ENCODE data around the gene WIPF1.

The WIPF1 gene, protein sequence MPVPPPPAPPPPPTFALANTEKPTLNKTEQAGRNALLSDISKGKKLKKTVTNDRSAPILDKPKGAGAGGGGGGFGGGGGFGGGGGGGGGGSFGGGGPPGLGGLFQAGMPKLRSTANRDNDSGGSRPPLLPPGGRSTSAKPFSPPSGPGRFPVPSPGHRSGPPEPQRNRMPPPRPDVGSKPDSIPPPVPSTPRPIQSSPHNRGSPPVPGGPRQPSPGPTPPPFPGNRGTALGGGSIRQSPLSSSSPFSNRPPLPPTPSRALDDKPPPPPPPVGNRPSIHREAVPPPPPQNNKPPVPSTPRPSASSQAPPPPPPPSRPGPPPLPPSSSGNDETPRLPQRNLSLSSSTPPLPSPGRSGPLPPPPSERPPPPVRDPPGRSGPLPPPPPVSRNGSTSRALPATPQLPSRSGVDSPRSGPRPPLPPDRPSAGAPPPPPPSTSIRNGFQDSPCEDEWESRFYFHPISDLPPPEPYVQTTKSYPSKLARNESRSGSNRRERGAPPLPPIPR

DNA sequence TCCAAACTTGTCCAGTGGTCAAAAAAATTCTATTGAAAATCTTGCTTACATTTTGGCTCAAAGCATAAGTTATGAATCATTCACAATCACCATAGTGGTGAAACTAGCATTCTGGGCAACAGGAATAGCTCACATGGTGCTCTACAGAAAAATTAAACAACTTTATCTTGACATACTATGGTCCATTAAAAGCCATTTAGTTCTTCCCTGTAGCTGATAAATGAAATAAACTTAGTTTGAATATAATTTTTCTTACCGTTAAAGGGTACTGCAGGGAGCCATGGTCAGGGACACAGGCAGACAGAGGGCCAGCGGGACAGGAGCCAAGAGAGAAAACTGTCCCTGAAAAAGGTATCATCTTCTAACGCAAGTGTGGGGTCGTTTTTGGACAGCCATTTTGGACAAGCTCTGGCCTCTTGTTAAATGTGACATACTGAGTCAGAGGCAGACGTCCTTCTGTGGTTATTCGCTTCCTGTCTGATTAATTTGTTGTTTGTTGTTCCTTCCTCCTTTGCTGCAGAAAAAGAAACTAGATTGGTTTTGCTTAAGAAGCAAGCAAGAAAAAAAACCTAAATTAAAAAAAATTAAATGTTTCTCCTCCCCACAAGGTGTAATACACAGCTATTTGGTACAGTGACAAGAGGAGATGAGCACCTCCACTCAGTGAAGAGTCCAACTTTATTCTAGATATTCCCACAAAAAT lies at the start of gene WIPF1:
Gene WIPF1 (minus strand): TSS at position 460 of the 703 bp plus-strand sequence. CDS start 12,231 bp downstream, outside the sequence.
- H3K27ac Mint-ChIP-seq, result peak within 1 kb of the TSS; percentile 99
- H3K9me3 Mint-ChIP-seq, result peaks cover 6 to 7% of the 10 kb centered on the region in 2 donors
- peak; percentile 38 to 62 for DNase-seq
- H3K4me1 Mint-ChIP-seq, result peaks cover 59% of the 10 kb centered on the region
- peak within 1 kb of the TSS; percentile 76 to 89 for H3K4me3 Mint-ChIP-seq
- ATAC-seq, result peak; percentile 75
- no peaks in the 10 kb centered on the region for H3K27me3 Mint-ChIP-seq

- Mint-ChIP-seq H3K9me3 (peaks cover 8 to 14% of the 10 kb centered on the region in 2 donors), H3K4me1 (peaks cover 26% of the 10 kb centered on the region), H3K4me3 (no peak overlapping the region), H3K27ac (no peak overlapping the region), H3K27me3 (no peaks in the 10 kb centered on the region)
- ATAC-seq (no peak), DNase-seq (no peak)
Measured at GRCh38 chr2:174645296-174645695, 47.7 kb upstream of the WIPF1 start.

GRCh38 chr2:174644406-174644805 lies 46.8 kb upstream of the WIPF1 start:
- peaks cover 24% of the 10 kb centered on the region for H3K4me1 Mint-ChIP-seq
- DNase-seq, result no peak
- H3K27me3 Mint-ChIP-seq, result no peaks in the 10 kb centered on the region
- no peak overlapping the region for H3K27ac Mint-ChIP-seq
- H3K4me3 Mint-ChIP-seq, result no peak overlapping the region
- H3K9me3 Mint-ChIP-seq, result peaks cover 0 to 5% of the 10 kb centered on the region in 2 donors
- ATAC-seq, result no peak

GRCh38 chr2:174643356-174643755 lies 45.8 kb upstream of the WIPF1 start:
- no peaks in the 10 kb centered on the region for H3K27me3 Mint-ChIP-seq
- H3K9me3 Mint-ChIP-seq, result no peaks in the 10 kb centered on the region
- ATAC-seq, result no peak
- no peak overlapping the region for H3K4me3 Mint-ChIP-seq
- peaks cover 32% of the 10 kb centered on the region for H3K4me1 Mint-ChIP-seq
- no peak for DNase-seq
- H3K27ac Mint-ChIP-seq, result no peak overlapping the region

GRCh38 chr2:174641168-174641567 lies 43.6 kb upstream of the WIPF1 start:
- Mint-ChIP-seq H3K4me1 (peaks cover 49% of the 10 kb centered on the region), H3K4me3 (no peak overlapping the region), H3K9me3 (no peaks in the 10 kb centered on the region), H3K27ac (peak overlapping the region in 1 of 2 donors; percentile 12), H3K27me3 (no peaks in the 10 kb centered on the region)
- ATAC-seq, result no peak
- DNase-seq, result no peak

GRCh38 chr2:174636987-174637386 lies 39.4 kb upstream of the WIPF1 start:
- no peak for DNase-seq
- no peak for ATAC-seq
- Mint-ChIP-seq H3K4me1 (peaks cover 57% of the 10 kb centered on the region), H3K9me3 (no peaks in the 10 kb centered on the region), H3K27me3 (no peaks in the 10 kb centered on the region), H3K27ac (peak overlapping the region; percentile 93 to 95), H3K4me3 (peak overlapping the region; percentile 55 to 91)

GRCh38 chr2:174635776-174636404 lies 38.3 kb upstream of the WIPF1 start:
- Mint-ChIP-seq H3K27me3 (no peaks in the 10 kb centered on the region), H3K9me3 (no peaks in the 10 kb centered on the region), H3K4me1 (peaks cover 68% of the 10 kb centered on the region), H3K4me3 (peak overlapping the region; percentile 6 to 91), H3K27ac (peak overlapping the region; percentile 93 to 95)
- DNase-seq (no peak), ATAC-seq (no peak)

- H3K9me3 Mint-ChIP-seq, result no peaks in the 10 kb centered on the region
- ATAC-seq (peak; percentile 44), DNase-seq (peak in 1 of 2 donors; percentile 32)
- H3K4me1 Mint-ChIP-seq, result peaks cover 74% of the 10 kb centered on the region
- H3K27ac Mint-ChIP-seq, result peak overlapping the region; percentile 93 to 97
- no peaks in the 10 kb centered on the region for H3K27me3 Mint-ChIP-seq
- peak overlapping the region; percentile 87 to 91 for H3K4me3 Mint-ChIP-seq
Measured at GRCh38 chr2:174635015-174635593, 37.5 kb upstream of the WIPF1 start.

GRCh38 chr2:174634130-174635014 lies 36.8 kb upstream of the WIPF1 start:
- peak overlapping the region; percentile 93 to 97 for H3K27ac Mint-ChIP-seq
- H3K9me3 Mint-ChIP-seq, result no peaks in the 10 kb centered on the region
- DNase-seq (peak; percentile 76 to 80), ATAC-seq (peak; percentile 96)
- H3K4me1 Mint-ChIP-seq, result peaks cover 73% of the 10 kb centered on the region
- H3K27me3 Mint-ChIP-seq, result no peaks in the 10 kb centered on the region
- peak overlapping the region; percentile 87 to 91 for H3K4me3 Mint-ChIP-seq

DNA sequence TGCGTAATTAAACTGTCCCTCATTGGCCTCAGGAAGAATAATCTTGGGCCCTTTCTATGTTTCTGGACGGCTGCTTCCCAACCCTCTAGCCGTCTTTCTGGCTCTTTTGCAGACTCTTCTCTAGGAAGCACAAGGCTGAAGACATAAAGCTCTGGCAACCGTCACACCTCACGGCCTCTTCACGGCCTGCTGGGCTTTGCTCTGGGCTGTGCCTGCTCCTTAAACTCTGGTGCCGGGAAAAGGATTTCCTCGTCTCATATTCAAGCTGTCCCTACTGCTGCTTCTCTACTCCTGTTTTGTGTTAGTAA lies 36.0 kb upstream of the WIPF1 start:
- Mint-ChIP-seq H3K9me3 (no peaks in the 10 kb centered on the region), H3K27me3 (no peaks in the 10 kb centered on the region), H3K4me3 (peak overlapping the region; percentile 87 to 91), H3K27ac (peak overlapping the region; percentile 93 to 97), H3K4me1 (peaks cover 73% of the 10 kb centered on the region)
- DNase-seq, result no peak
- no peak for ATAC-seq

DNA sequence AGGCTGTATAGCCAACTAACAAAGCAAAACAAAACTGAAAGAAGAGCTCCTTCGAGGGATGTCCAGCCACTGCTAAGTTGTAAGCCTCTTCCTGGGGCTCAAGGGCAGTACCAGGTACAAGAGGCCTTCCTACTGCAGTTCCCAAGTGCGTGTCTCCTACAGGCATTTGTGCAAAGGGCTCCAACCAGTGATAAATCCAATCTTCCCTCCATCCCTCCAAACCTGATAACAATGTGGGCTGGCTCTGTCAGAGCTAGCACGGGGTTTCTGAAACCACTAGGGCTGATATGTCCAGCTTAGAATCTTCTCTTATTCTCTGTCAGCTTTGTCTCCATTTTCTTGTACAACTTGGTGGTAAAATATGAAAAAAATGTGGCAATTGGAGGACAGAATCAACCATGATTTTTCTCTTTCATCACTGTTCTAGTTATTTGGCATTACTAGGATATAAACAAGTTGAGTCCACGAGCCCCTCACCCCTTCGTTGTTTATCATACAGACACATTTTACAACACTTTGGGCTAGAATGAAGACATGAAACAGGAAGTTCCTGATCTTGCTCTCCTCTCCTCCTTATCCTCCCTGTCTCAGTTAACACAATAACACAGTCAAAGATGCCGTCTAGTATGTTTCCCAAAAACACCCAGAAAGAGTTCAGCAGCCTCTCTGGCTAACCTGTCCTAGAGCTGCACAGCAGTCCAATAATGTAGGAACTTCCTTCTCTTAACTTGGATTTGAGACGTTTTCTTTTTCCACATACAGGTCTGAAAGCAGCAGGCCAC lies 35.4 kb upstream of the WIPF1 start:
- Mint-ChIP-seq H3K27me3 (no peaks in the 10 kb centered on the region), H3K4me3 (peak overlapping the region; percentile 87 to 91), H3K4me1 (peaks cover 75% of the 10 kb centered on the region), H3K9me3 (no peaks in the 10 kb centered on the region), H3K27ac (peak overlapping the region; percentile 93 to 97)
- ATAC-seq (no peak), DNase-seq (no peak)

DNA sequence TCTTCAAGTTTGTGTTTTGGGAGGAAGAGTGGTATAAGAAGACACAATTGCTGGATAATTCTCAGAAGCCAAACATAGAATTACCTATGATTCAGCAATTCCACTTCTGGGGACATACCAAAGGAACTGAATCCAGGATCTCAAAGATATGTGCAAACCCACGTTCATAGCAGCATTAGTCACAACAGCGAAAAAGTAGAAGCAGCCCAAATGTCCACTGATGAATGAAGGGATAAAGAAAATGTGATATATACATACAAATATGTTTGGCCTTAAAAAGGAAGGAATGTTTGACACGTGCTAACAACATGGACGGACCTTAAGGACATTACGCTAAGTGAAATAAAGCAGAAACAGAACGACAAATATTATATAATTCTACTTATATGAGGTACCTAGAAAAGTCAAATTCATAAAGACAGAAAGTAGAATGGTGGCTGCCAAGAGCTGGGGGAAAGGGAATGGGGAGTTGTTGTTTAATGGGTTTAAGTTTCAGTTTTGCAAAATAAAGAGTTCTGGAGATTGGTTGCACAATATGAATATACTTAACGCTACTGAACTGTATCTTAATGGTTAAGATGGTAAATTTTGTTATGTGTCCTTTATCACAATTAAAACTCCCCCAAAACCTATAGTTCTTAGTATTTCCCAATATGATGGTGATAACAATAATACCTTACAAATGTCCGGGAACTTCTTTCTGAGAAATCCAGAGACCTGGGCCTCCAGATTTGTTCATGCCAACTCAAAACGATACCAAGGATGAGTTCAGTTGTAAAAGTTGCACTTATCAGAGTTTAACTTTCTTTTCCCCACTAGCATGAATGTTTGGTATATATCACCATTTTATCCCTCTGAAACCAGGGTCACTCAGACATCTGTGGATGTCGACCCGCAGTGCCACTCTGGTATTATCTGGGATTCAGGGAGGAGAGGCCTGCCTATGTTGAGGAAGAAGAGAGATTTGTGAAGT lies 33.7 kb upstream of the WIPF1 start:
- Mint-ChIP-seq H3K4me1 (peaks cover 77% of the 10 kb centered on the region), H3K27ac (peak overlapping the region; percentile 95 to 97), H3K9me3 (no peaks in the 10 kb centered on the region), H3K27me3 (no peaks in the 10 kb centered on the region), H3K4me3 (peak overlapping the region; percentile 87 to 91)
- ATAC-seq, result peak; percentile 8
- peak in 1 of 2 donors; percentile 40 for DNase-seq

DNA sequence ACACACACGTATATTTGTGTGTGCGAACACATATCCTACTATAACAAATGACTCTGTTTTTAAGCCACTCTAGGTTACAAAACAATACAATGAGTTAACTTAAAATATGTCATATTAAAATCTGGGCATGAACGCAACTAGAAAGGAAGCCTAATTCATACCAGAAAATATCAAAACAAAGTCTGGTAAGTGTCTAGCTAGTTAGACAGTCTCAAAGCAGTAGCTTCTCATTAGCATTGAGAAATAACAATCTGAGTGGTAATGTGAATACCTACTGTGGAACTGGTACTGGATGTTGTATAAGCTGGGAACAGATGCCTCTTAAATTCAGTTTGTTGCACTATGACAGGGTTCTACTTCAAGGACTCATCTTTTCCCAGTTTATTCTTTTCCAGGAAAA lies 32.5 kb upstream of the WIPF1 start:
- ATAC-seq, result no peak
- DNase-seq, result no peak
- Mint-ChIP-seq H3K27me3 (no peaks in the 10 kb centered on the region), H3K27ac (peak overlapping the region; percentile 3 to 97), H3K4me1 (peaks cover 77% of the 10 kb centered on the region), H3K4me3 (peak overlapping the region; percentile 87 to 91), H3K9me3 (no peaks in the 10 kb centered on the region)
